Lower leg skin (tissue), 3 donors: ENCODE measurements around the gene TMED6.

Experiments used
- CTCF ChIP-seq, 3 donors: fragments of 450-650 bp; IDR thresholded peaks; one replicate each; pipeline ENCODE4 v1.5.1; 2016; ENCODE audit warnings: antibody characterized with exemption in 3 of 3, mild to moderate bottlenecking in 3 of 3, moderate library complexity in 2 of 3
- POLR2A ChIP-seq, 2 donors: fragments of 450-650 bp; IDR thresholded peaks; one replicate each; pipeline ENCODE4 v1.6.1; 2016 to 2017; ENCODE audit warnings: antibody characterized with exemption in 2 of 2, mild to moderate bottlenecking in 1 of 2, moderate library complexity in 1 of 2

- TF ChIP-seq CTCF (IDR thresholded peaks at IDR 0.05) (no peak), POLR2A (IDR thresholded peaks at IDR 0.05) (no peak)
Observed at GRCh38 chr16:69324585-69325253, 26.9 kb downstream of the TMED6 start.
